ENCODE measurements around the gene MAP3K9. TPM values are rescaled to one million over a fixed set of nuclear protein-coding genes. Genes with fewer than 3 reads are reported as not detected.

The MAP3K9 gene
- total RNA-seq, 1 donor from 2014 or later, result 31.8 TPM

DNA sequence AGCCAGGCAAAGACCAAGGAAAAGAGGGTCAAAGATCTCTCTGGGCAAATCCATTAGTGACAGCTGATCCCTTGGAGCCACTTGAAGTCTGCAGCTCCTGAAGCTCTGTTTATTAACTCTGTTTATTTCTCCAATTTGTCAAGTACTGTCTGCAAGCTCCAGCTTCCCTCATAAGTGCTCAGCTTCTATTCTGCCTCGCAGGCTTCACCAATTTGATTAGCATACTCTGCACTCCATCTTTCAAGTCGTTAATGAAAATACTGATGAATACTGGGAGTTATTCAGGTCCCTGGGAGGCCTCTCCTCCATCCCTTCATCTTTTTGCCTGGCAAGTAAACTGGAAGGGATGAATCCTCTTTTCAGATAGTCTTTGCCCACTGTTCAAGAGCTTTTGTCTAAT is 113.3 kb downstream of the MAP3K9 start:
- no peaks in the 10 kb centered on the region for H3K9me3 Mint-ChIP-seq (ENCODE audit: low read depth)
- DNase-seq (ENCODE audit: low spot score, unreplicated experiment), result no peak
- TF ChIP-seq, protein P1, sequence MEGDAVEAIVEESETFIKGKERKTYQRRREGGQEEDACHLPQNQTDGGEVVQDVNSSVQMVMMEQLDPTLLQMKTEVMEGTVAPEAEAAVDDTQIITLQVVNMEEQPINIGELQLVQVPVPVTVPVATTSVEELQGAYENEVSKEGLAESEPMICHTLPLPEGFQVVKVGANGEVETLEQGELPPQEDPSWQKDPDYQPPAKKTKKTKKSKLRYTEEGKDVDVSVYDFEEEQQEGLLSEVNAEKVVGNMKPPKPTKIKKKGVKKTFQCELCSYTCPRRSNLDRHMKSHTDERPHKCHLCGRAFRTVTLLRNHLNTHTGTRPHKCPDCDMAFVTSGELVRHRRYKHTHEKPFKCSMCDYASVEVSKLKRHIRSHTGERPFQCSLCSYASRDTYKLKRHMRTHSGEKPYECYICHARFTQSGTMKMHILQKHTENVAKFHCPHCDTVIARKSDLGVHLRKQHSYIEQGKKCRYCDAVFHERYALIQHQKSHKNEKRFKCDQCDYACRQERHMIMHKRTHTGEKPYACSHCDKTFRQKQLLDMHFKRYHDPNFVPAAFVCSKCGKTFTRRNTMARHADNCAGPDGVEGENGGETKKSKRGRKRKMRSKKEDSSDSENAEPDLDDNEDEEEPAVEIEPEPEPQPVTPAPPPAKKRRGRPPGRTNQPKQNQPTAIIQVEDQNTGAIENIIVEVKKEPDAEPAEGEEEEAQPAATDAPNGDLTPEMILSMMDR (IDR thresholded peaks at IDR 0.05; ENCODE audit: unreplicated experiment), result no peak
- H3K27me3 Mint-ChIP-seq, result peaks cover under 1% of the 10 kb centered on the region
- no peak overlapping the region for H3K27ac Mint-ChIP-seq
- no peaks in the 10 kb centered on the region for H3K36me3 Mint-ChIP-seq (ENCODE audit: insufficient read depth)
- no peak overlapping the region for H3K4me3 Mint-ChIP-seq (ENCODE audit: low read depth)
- peaks cover 7% of the 10 kb centered on the region for H3K4me1 Mint-ChIP-seq (ENCODE audit: low read depth)

DNA sequence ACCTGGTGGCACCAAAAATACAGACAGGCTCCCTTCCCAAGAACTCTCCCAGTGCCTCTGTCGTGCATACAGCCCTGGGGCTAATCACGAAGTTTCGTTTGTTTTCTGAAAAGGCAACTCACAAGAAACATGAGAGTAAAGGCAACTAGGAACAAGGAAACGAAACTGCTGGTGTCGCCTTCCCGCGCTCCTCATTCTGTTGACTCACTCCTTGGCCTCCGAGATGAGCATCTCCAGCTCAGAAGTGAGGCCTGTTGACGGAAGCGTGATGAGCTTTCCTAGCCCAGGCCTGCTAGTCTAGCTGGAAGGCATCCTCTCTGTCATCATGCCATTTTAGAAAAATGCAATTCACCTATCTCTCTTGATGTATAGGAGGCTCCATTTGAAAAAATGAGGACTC is 117.1 kb downstream of the MAP3K9 start:
- Mint-ChIP-seq H3K4me1 (ENCODE audit: low read depth) (no peaks in the 10 kb centered on the region), H3K4me3 (ENCODE audit: low read depth) (no peak overlapping the region), H3K36me3 (ENCODE audit: insufficient read depth) (no peaks in the 10 kb centered on the region), H3K9me3 (ENCODE audit: low read depth) (no peaks in the 10 kb centered on the region), H3K27me3 (no peaks in the 10 kb centered on the region), H3K27ac (no peak overlapping the region)
- no peak for DNase-seq (ENCODE audit: low spot score, unreplicated experiment)
- TF ChIP-seq, protein P1 (IDR thresholded peaks at IDR 0.05; ENCODE audit: unreplicated experiment), result no peak

DNA sequence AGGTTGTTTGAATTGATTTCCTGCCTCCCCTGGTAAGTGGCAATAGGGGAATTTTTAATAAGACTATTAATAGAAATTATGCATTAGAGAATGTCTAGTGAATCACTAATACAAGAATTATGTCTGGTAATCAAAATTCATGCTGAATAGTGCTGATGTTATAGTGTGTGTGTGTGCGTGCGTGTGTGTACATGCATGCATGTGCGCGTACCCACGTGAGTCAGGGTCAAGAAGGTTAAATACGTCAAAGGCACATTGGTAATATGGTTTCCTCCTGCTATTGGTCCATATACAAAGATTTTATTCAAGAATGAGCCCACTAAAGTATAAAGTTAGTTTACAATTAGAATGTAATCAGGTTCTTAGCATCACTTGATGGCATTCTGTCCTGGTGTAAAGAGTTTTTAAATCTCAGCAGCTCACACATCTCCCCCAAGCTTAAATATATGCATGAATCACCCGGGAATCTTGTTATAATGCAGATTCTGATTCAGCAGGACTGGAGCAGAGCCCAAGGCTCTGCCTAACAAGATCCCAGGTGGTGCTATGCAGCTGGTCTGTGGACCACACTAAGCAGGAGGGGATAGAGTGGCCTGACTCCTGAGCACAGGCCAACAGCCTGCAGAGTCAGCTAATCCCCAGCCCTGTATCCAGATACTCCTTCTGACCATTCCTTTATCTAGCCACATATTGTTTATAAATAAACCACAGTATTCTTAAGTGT is 123.7 kb downstream of the MAP3K9 start:
- Mint-ChIP-seq H3K9me3 (ENCODE audit: low read depth) (no peaks in the 10 kb centered on the region), H3K36me3 (ENCODE audit: insufficient read depth) (no peaks in the 10 kb centered on the region), H3K4me3 (ENCODE audit: low read depth) (no peak overlapping the region), H3K4me1 (ENCODE audit: low read depth) (no peaks in the 10 kb centered on the region), H3K27ac (no peak overlapping the region), H3K27me3 (no peaks in the 10 kb centered on the region)
- no peak for DNase-seq (ENCODE audit: low spot score, unreplicated experiment)
- TF ChIP-seq, protein P1 (IDR thresholded peaks at IDR 0.05; ENCODE audit: unreplicated experiment), result no peak

DNA sequence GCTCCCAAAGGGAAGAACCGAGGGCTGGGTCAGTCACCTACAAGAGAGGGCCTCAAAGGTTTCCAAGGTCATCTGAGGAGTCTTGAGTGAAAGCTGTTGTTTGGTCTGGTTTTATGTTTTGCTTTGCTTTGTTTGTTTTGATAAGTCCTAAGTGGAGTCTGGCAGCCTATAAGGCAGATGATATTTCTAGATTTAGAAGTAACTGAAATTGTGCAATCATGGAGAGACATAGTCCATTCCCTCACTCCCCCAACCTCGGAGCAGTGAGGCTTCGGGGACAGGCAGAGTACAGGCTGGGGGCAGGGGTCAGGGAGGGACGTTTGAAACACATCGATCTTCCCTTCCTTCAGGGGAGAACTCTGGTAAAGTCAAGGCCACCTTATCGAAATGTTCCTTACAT is 125.3 kb downstream of the MAP3K9 start:
- Mint-ChIP-seq H3K36me3 (ENCODE audit: insufficient read depth) (no peaks in the 10 kb centered on the region), H3K27me3 (no peaks in the 10 kb centered on the region), H3K9me3 (ENCODE audit: low read depth) (no peaks in the 10 kb centered on the region), H3K4me1 (ENCODE audit: low read depth) (no peaks in the 10 kb centered on the region), H3K4me3 (ENCODE audit: low read depth) (no peak overlapping the region), H3K27ac (no peak overlapping the region)
- DNase-seq (ENCODE audit: low spot score, unreplicated experiment), result no peak
- TF ChIP-seq, protein P1 (IDR thresholded peaks at IDR 0.05; ENCODE audit: unreplicated experiment), result no peak

DNA sequence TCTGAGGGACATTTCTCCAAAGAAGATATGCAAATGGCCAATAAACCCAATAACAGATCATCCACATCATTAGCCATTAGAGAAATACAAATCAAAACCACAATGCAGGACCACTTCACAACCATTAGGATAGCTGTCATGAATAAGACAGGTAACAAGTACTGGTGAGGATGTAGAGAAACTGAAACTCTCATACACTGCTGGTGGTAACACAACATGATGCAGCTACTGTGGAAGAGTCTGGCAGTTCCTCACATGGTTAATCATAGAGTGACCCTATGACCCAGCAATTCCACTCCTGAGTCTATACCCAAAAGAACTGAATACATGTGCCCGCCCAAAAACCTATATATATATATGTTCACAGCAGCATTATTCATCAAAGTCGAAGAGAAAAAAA is 128.6 kb downstream of the MAP3K9 start:
- no peak for DNase-seq (ENCODE audit: low spot score, unreplicated experiment)
- H3K9me3 Mint-ChIP-seq (ENCODE audit: low read depth), result no peaks in the 10 kb centered on the region
- no peaks in the 10 kb centered on the region for H3K4me1 Mint-ChIP-seq (ENCODE audit: low read depth)
- H3K27me3 Mint-ChIP-seq, result no peaks in the 10 kb centered on the region
- TF ChIP-seq, protein P1 (IDR thresholded peaks at IDR 0.05; ENCODE audit: unreplicated experiment), result no peak
- H3K36me3 Mint-ChIP-seq (ENCODE audit: insufficient read depth), result peaks cover 1% of the 10 kb centered on the region
- no peak overlapping the region for H3K27ac Mint-ChIP-seq
- H3K4me3 Mint-ChIP-seq (ENCODE audit: low read depth), result no peak overlapping the region

All from progenitor cell of endocrine pancreas (in vitro differentiated cells).